ENCODE data around the gene TMEM186.
"Not testable (repeated sequence)": the region's sequence is repeated elsewhere in the genome, so short reads cannot be mapped to it uniquely, and the experiment has no call there.

Gene TMEM186

DNA sequence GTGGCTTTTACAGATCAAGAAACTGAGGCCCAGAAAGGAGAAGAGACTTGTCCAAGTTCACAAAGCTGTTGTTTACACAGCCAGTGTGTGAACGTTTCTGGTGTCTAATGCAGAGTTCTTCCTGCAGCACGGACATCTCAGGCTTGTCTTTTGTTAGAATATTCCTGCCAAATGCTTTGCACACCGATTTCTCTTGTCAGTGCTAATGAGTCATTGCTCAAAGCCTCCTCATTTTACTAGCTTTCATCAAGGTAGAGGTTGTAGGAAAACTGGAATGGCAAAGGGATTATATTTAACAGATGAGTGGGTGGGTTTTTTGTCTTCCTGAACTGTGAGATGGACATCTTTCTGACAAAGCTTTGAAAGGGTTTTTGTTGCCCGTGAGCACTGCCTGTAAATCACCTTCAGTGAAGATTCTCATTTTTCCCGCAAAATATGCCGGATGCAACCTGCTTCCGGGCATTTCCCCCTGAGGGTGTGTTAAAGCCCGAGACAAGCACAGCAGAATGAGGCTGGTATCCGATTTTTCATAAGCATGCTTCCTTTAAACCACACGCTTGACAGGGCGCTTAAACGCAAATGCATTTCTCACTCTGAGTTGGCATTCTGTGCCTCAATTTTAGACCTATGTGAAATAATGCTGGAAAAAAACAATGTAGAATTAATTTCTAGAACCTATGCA lies 14.9 kb upstream of the TMEM186 start:
- DNase-seq: no peak

DNA sequence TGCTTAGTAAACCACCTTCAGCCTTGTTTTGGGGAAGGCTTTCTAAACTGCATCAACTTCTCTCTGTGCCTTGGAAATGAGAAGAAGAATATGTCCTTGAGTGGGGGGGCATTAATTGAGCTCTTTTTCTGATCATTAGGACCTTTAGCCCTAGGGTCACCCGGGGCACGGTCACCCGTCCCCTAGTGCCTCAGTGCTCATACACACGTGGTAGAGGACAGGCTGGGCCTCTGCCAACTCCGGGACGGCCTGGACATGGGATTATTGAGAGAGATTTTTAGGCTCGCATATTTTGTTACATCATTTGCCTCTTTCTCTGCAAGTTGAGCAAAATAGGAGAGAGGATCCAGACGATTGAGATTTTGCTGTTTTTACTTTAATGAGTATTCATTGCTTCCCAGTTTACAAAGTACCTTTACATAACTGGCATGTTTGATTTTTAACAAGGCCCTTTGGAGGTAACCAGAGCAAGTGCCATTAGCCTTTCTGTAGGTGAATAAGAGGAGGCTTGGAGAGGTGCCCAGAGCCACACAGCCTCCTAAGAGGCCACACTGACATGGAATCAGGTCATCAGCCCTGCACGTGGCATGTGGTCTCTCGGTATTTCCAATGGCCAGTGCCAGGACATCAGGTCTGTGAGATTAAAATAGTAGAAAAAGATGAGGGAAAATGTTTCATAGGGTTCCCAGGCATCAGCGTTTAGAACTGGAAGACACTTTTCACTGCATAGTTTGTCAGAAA lies 11.3 kb upstream of the TMEM186 start:
- no peak for DNase-seq

DNA sequence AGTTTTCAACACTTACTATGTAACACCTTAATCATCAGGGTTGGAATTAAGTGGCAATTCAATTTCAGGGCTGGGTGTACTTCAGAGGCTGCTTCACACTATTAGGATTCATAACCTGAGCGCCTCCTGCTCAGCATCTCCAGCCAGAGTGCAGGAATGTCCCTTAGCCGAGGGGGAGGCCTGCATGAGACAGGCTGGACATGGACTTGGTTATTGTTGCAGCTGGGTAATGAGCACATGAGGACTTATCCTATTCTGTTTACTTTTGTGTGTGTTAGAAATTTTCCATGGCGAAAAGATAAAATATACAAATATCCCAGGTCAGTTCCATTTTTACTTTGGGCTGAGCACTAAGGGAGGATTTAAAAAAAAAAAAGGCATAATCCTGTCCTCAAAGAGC lies 10.6 kb upstream of the TMEM186 start:
- no peak for DNase-seq

- DNase-seq: no peak
Observed at GRCh38 chr16:8807189-8807588, 9.8 kb upstream of the TMEM186 start.

DNA sequence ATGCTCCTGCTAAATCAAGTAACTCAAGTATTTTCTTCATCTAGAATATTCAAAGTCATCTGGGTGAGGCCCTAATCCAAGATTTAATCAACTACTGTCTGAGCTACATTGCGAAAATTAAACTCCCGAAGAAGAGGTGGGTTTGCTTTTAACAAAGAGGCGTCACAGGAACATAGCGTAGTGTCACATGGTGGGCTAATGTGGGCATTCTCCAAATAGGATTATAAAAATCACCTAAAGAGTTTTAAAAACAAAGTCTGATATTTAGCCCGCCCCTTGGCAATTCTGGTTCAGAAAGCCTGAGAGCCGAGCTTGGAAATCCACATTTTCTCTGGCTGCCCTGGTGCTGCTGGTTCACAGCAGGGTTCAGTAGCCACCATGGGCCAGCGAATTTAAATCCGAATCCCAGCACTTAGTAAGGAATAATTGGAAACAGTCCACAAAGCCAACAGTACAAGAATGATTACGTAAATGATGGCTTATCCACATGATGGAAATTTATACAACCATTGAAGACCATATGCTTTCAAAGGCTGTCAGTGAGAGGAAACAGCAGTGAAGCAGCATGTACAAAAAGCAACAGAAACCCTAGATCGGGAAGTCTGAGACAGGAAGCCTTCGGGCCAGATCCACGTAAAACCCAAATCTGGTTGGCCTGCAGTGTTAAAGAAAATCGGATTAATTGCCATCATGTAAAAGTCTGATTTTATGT lies 9.0 kb upstream of the TMEM186 start:
- no peak for DNase-seq

DNA sequence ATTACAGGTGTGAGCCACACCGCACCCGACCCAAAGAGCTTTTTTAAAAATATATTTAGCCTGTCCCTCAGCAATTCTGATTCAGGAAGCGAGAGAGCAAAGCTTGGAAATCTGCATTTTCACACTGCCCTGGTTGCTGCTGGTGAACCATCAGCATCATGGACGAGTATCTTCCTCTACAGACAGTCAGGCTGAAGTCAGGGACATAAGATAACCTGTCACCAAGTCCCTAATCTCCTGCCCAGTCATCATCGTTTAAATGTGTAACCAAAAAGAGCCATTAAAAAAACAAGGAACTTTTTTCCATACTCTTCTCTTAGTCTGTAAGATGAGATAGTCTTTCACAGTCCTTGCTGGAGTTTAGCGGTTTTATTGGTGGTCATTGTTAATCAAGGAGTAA lies 6.9 kb upstream of the TMEM186 start:
- no peak for DNase-seq

GRCh38 chr16:8803733-8804132 lies 6.3 kb upstream of the TMEM186 start:
- DNase-seq: not testable (repeated sequence)

GRCh38 chr16:8801701-8802100 lies 4.3 kb upstream of the TMEM186 start:
- no peak for DNase-seq

GRCh38 chr16:8798535-8799157 lies 1.2 kb upstream of the TMEM186 start:
- peak; percentile 14 for DNase-seq

DNA sequence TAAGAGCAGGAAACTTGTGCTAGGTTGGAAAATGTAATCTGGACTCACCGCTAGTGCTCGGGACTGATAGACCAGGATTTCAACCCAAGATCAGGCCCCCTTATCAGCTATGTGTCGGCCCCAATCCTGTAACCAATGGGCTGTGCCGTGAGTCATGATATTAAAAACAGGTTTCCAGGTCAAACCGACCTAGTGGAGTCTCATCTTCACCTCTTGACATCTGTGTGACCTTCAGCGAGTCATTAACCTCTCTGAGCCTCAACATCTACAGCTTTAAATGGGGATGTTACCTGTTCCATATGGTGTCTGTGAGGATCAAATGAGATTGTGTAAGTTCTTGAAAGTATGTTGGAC lies 712 bp upstream of the TMEM186 start:
- peak; percentile 37 for DNase-seq

GRCh38 chr16:8796469-8797363 lies 723 bp downstream of the TMEM186 start:
- DNase-seq: no peak

DNA sequence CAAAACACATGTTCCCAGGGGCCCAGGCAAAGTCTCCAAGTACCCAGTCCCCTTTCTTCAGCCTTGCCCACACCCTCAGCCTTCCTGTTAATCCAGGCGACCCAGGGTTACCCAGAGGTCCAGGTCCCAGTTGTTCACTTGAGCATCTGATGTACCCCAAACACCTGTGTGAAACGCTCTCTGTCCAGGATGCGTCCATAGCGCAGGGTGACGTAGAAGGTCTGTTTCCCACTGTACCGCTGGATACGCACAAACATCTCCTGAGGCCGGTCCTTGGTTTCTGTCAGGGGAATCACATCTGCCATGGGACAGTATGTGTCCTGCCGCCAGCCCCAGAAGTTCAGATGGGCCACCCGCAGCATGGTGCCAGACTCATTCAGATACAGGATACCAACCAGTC lies 1.6 kb downstream of the TMEM186 start:
- no peak for DNase-seq

GRCh38 chr16:8795091-8795490 lies 2.3 kb downstream of the TMEM186 start:
- DNase-seq: no peak

GRCh38 chr16:8788578-8789172 lies 8.8 kb downstream of the TMEM186 start:
- no peak for DNase-seq

- DNase-seq: not testable (repeated sequence)
Observed at GRCh38 chr16:8786316-8786715, 11.1 kb downstream of the TMEM186 start.

- DNase-seq: no peak
Observed at GRCh38 chr16:8785408-8785807, 12.0 kb downstream of the TMEM186 start.

DNA sequence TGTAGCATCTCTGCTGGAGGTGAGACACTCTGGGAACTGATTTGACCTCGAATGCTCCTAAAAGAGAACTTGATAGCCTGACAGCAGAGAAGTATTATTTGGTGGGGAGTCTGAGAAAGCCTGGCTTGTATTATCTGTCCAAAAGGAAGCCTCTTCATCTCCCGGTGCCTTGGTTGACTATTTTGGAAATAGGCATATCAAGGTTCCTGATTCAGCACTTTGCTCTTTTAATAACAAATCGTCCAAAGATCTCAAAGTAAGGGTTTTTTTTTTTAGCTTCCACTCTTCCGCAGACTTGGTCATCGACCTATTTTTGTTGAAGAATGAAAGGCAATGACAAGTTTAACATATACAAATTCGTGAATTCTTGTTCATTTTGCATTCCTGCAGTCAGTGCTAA lies 14.8 kb downstream of the TMEM186 start:
- DNase-seq: no peak

DNA sequence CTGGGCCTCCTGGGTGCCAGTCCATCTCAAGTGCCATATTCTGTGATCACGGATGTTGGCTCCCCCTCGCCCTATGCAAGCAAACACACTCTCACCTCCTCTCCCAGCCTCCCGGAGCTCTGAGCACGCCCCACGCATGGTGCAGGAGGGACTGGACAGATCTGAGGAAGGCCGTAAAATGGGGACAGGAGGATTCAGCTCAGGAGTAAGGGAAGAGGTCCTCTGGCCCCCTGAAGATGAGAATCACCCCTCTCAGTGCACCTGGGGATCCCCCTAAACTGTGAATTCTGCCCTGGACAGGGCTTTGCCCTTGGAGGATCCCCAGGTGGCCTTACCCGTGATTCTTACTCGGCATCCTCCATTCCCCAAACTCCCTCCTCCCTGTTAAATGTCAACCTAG lies 15.6 kb downstream of the TMEM186 start:
- no peak for DNase-seq

DNA sequence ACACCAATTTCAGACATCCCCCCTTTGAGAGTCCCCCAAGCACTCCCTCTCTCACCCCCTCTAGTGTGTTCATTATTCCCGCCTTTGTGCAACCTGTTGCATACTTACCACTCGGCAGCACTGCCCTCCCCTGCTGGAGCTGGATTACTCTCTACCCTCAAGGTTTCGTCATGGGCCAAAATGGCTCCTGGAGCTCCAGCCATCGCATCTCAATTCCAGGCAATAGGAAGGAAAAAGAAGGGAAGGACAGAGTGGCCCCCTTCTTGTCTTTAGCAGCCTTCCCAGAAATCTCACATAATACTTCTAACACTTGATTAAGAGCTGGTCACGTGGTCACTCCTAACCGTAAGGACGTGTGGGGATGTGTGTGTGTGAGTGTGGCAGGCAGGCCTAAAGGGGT lies 20.2 kb downstream of the TMEM186 start:
- no peak for DNase-seq

DNA sequence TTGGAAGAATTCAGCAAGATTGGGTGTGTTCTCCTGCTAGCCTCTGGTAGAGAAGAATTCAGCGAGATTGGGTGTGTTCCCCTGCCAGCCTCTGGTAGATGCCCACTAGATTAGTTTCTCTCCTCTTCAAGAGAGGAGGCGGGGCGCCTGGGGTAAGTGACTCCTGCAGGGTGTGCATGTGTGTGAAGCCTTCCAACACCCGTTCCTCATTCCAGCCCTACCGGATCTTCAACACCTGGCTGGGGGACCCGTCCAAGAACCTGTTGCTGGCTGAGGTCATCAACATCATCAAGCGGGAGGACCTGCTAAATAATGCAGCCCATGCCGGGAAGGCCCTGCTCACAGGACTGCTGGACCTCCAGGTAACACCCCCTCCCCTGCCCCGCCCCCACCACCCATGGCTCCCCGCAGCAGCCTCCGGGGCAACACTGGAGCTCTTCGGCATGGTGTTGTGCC lies 21.3 kb downstream of the TMEM186 start:
- no peak for DNase-seq

- DNase-seq: no peak
Observed at GRCh38 chr16:8775359-8775758, 22.1 kb downstream of the TMEM186 start.

DNA sequence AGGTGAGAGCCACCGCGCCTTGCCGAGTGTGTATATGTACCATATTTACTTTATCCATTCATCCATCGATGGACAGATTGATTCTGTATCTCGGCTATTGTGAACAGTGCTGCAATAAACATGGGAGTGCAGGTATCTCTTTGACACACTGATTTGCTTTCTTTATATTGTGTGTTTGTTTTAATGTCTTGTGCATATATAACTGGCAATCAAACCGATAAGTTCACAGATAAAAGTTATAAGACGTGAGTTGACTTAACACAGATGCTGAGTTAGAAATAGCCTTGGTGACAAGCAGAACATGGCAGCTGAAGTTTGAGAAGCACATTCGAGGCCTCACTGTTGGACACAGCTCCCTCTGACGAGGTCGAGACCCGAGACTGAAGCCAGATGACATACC lies 23.2 kb downstream of the TMEM186 start:
- no peak for DNase-seq

Measured in activated CD4-positive, alpha-beta T cell treated with anti-CD3 and anti-CD28 coated beads, Interleukin-10, Interleukin-2, amounts not matched to agents 100 ng/mL and 50 ng/mL, durations not matched to agents 16 hours and 8 hours (primary cell).